ENCODE results near the gene POU2F1.

The POU2F1 gene

GRCh38 chr1:167325151-167325550 is 104.5 kb downstream of the POU2F1 start:
- no peak for DNase-seq (ENCODE audit: low read depth)
- H3K4me3 ChIP-seq (ENCODE audit: low read depth, low read length): no peak overlapping the region
- in situ Hi-C loops (cut with HindIII; ENCODE audit: low sequenced_read_pairs): no loop called here
- TF ChIP-seq, protein P1, sequence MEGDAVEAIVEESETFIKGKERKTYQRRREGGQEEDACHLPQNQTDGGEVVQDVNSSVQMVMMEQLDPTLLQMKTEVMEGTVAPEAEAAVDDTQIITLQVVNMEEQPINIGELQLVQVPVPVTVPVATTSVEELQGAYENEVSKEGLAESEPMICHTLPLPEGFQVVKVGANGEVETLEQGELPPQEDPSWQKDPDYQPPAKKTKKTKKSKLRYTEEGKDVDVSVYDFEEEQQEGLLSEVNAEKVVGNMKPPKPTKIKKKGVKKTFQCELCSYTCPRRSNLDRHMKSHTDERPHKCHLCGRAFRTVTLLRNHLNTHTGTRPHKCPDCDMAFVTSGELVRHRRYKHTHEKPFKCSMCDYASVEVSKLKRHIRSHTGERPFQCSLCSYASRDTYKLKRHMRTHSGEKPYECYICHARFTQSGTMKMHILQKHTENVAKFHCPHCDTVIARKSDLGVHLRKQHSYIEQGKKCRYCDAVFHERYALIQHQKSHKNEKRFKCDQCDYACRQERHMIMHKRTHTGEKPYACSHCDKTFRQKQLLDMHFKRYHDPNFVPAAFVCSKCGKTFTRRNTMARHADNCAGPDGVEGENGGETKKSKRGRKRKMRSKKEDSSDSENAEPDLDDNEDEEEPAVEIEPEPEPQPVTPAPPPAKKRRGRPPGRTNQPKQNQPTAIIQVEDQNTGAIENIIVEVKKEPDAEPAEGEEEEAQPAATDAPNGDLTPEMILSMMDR (IDR thresholded peaks at IDR 0.05; ENCODE audit: low read depth, low read length, missing control alignments): no peak

- H3K4me3 ChIP-seq (ENCODE audit: low read depth, low read length): no peak overlapping the region
- DNase-seq (ENCODE audit: low read depth): no peak
- in situ Hi-C loops (cut with HindIII; ENCODE audit: low sequenced_read_pairs): no loop called here
- TF ChIP-seq, protein P1 (IDR thresholded peaks at IDR 0.05; ENCODE audit: low read depth, low read length, missing control alignments): no peak
Measured at GRCh38 chr1:167328306-167328815, 107.7 kb downstream of the POU2F1 start.

- TF ChIP-seq, protein P1 (IDR thresholded peaks at IDR 0.05; ENCODE audit: low read depth, low read length, missing control alignments): no peak
- no peak overlapping the region for H3K4me3 ChIP-seq (ENCODE audit: low read depth, low read length)
- no peak for DNase-seq (ENCODE audit: low read depth)
- in situ Hi-C loops (cut with HindIII; ENCODE audit: low sequenced_read_pairs): no loop called here
Measured at GRCh38 chr1:167328816-167329483, 108.3 kb downstream of the POU2F1 start.

- TF ChIP-seq, protein P1 (IDR thresholded peaks at IDR 0.05; ENCODE audit: low read depth, low read length, missing control alignments): no peak
- H3K4me3 ChIP-seq (ENCODE audit: low read depth, low read length): no peak overlapping the region
- no peak for DNase-seq (ENCODE audit: low read depth)
- in situ Hi-C loops (cut with HindIII; ENCODE audit: low sequenced_read_pairs): no loop called here
Measured at GRCh38 chr1:167330601-167331293, 110.1 kb downstream of the POU2F1 start.

GRCh38 chr1:167331650-167332049 is 111.0 kb downstream of the POU2F1 start:
- in situ Hi-C loops (cut with HindIII; ENCODE audit: low sequenced_read_pairs): no loop called here
- TF ChIP-seq, protein P1 (IDR thresholded peaks at IDR 0.05; ENCODE audit: low read depth, low read length, missing control alignments): no peak
- no peak for DNase-seq (ENCODE audit: low read depth)
- H3K4me3 ChIP-seq (ENCODE audit: low read depth, low read length): no peak overlapping the region

GRCh38 chr1:167332503-167332902 is 111.8 kb downstream of the POU2F1 start:
- no peak for DNase-seq (ENCODE audit: low read depth)
- in situ Hi-C loops (cut with HindIII; ENCODE audit: low sequenced_read_pairs): no loop called here
- TF ChIP-seq, protein P1 (IDR thresholded peaks at IDR 0.05; ENCODE audit: low read depth, low read length, missing control alignments): no peak
- no peak overlapping the region for H3K4me3 ChIP-seq (ENCODE audit: low read depth, low read length)

All from astrocyte of the cerebellum (primary cell).